GM18861 (cell line): ENCODE data around the gene TSPAN12.

Experiments
- ATAC-seq: cut with Tn5 transposase; IDR thresholded peaks from one replicate; pipeline ENCODE4 v1.9.1; 2021; ENCODE audit not compliant: unreplicated experiment

TSPAN12 gene

GRCh38 chr7:120843109-120843508 lies 14.8 kb downstream of the TSPAN12 start:
- ATAC-seq: no peak

GRCh38 chr7:120842121-120842621 lies 15.8 kb downstream of the TSPAN12 start:
- no peak for ATAC-seq

DNA sequence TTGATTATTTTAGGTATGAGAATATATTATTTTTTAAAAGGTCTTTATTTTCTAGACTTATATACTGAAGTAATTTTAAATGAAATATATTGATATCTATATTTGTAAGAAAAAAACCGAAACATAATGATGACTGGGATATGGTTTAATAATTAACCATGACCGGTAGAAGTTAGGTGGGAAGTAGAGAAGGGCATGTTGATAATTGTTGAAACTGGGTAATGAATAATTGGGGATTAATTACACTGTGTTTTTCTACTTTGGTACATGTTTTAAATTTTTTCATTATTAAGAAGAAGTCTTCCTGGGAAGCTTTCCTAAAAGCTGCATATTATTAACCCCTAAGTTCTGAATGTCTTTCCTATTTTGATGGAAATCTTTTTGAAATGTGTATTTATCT lies 16.3 kb downstream of the TSPAN12 start:
- ATAC-seq: no peak

GRCh38 chr7:120838281-120838682 lies 19.7 kb downstream of the TSPAN12 start:
- ATAC-seq: peak; percentile 30

GRCh38 chr7:120837599-120837998 lies 20.3 kb downstream of the TSPAN12 start:
- no peak for ATAC-seq

DNA sequence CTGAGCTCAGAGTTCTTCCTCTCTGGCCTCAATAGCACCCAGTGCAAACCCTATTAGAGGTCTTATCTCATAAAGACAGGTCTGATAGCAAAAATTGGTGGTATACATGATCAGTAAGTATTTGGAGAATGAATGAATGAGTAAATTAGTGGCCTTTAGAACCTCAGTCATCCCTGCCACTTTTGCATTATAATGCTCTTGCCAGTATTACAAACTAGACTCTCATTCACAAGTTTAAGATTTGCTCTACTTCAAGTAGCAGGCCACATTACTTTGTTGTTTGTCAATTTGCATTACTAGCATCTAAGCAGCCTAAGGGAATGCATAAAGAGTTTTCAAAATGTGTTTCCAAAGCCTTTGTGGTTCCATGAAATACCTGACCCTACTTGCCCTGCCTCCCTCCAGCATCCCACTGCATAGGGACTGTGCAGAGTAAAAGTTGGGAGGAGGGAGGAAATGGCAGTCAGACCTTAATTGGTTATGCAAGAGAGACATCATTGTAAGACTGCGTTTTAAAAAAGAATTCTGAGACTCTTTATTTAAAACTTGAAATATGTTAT lies 21.3 kb downstream of the TSPAN12 start:
- ATAC-seq: no peak

GRCh38 chr7:120834726-120835125 lies 23.2 kb downstream of the TSPAN12 start:
- ATAC-seq: no peak

DNA sequence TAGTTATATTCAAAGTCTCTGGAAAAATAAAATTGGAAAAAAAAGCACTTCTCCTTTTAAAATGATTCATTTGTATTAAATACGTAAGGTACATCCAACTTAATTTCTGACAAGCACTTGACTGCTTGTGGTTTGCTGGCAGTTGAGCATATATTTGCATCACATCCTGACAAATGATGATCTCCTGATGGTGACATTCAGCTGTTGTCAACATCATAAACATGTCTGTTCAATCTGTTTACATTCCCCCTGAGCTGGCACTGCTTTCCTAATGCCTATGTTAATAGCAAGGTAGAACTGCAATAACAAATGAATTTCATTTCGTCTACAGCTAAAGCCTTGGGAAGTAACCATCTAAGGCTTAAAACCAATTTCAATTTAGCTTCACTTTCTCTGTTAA lies 24.4 kb downstream of the TSPAN12 start:
- no peak for ATAC-seq

- no peak for ATAC-seq
Measured at GRCh38 chr7:120832803-120833202, 25.1 kb downstream of the TSPAN12 start.

- ATAC-seq: no peak
Measured at GRCh38 chr7:120831260-120831659, 26.7 kb downstream of the TSPAN12 start.

DNA sequence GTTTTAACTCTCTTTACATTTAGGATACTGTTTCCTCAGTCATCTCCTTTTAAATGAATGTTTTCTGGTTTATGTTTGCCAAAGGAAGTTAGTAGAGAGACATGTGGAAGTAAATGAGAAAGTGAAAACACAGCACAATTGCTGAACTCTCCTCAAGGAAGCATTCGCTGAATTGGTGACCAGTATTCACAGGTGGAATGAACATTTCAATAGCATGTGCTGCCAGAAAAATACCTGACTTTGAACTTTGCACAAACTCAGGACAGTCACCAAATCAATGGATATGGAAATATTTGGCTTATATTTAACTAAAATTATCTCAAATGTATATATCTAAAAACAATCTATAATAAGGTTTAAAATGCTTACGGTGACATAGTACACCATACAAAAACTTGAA lies 28.5 kb downstream of the TSPAN12 start:
- no peak for ATAC-seq

DNA sequence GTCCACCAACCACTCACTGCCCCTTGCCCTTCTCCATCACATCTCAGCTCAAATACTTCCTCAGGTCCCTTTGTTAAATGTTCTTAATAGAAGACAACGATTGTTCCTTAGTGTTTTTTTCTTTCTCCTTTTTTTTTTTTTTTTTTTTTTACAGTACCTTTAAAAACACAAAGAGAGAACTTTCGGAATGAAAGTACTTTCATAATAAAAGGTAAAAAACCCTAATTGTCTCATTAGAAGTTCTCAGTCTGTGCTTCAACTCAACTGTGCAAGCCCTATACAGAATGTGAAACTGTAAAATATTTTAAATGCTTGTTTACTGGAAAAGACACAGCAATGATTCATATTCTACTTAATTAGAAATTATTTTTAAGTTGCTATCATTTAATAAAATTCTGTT lies 29.4 kb downstream of the TSPAN12 start:
- no peak for ATAC-seq

DNA sequence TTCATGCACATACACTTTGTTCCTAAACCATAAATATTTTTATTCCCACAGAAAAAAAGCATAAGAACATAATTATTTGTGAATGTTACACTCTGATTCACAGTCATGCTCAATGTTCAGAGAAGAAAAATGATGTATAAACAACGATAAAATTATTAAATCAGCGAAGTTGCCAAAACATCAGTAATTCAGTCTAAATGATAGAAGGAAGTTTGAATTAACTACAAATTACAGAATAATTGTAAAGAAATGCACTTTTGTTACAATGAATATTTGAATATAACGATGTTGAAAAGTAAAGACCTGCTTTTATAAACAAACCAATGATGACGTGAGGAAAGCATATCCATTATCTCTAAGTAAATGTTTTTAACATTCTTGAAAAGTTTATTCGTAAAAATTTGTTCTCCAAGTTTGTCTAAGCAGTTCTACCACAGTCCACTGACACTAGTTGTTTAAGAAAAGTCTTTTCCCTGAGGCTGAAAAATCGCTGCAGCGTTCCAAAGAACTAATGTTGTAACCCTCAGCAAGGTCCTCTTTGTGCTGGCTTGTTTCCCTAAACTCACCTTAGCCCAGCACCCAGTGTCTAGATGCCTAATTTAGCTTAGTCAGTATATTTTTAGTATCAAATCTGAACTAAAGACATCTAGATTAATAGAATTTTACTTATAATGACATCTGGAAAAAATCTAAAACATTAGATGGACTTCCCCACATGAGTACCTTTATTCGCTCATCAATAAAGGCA lies 30.4 kb downstream of the TSPAN12 start:
- ATAC-seq: no peak

- no peak for ATAC-seq
Measured at GRCh38 chr7:120825576-120825975, 32.4 kb downstream of the TSPAN12 start.

DNA sequence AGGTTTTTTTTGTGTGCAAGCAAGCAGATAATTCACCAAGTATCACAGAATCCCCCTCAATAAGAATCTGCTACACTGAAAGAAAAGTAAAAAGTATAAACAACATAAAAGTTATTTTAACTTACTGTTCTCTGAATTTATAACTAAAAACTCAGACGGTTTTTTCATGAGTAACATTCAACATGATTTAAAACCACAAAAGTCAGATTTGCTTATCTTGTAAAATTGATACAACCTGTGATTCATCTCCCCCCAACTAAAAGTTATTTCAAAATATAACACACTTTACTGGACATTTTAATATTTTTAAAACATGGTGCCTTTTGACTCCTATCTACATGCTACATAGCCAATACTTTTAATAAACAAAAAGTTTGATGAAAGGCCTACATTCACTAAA lies 32.8 kb downstream of the TSPAN12 start:
- ATAC-seq: no peak

GRCh38 chr7:120819861-120820260 lies 38.1 kb downstream of the TSPAN12 start:
- ATAC-seq: no peak

GRCh38 chr7:120817851-120818250 lies 40.1 kb downstream of the TSPAN12 start:
- ATAC-seq: no peak

DNA sequence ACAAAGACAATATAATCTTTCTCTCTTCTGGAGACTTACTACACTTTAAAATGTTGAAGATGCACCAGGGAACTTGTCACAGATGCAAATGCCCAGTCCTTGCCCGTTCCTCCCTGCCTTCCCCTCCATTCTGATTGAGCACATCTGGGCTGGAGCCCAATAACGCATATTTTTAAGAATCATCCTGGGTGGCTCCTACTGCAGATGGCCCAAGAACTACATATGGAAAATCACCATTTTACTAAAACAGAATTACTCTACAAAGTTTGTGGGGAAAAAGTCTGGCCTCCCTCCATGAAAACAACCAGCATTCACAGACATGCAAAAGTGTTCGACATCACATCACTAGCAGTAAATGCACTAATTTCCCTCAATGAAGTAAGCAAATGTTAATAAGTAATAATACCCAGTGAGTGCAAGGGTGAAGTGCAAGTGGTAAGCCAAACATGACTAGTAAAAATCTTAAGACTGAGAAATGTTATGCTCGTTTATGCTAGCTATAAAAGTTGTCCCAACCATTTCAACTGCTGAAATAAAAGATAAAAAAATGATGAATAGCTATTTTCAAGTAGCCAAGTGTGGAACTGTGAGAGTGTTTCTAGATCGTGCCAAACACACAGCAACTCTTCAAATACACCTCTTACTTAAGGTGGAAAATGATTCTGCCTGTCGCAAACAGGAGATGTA lies 43.5 kb downstream of the TSPAN12 start:
- ATAC-seq: no peak

DNA sequence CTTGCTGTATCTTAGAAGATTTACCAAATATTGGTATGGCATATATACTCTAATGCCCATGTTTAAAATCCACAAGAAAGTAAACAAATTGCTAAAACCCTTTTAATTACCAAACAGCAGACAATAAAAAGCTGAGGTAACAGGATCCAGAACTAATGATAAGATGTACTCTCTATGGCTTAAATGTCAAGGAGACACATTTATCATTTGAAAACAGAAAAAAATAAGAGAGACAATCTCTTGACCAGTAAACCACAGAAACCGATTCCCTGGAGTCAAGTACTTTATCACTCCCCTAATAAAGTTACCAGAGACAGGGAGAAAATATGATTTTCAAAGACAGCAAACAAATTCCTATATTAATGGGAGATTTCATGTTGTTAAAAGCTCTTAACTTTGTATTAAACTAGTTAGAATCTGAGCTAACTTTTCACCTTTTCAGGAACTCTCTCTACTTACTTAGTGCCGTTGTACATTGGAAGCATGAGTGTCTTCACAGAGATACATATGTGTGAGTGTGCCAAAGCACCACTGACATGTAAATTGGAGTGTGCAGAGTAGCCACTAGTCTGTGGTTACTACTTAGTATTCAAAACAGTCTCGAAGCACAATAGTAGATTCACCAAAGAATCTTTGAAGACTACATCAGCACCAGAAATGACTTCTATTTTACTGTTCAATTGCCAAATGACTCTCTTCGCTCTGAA lies 44.2 kb downstream of the TSPAN12 start:
- no peak for ATAC-seq

DNA sequence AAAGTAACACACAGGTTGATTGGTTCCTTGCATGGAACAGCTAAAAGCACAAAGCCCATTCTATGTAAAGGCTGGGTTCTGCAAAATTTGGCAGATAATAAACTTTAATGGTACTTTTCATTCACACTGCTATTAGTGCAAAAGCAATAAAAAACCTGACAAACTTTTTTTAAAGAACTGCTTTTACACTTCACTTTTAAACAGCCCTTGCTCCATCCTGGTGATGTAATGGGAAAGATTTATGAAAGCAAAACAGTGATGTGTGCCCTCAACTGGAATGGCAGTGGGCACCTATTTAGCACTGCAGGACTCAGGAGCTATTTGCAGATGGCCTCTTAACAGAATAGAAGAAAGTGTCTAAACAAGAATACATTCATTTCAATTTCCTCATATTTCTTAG lies 44.9 kb downstream of the TSPAN12 start:
- no peak for ATAC-seq

DNA sequence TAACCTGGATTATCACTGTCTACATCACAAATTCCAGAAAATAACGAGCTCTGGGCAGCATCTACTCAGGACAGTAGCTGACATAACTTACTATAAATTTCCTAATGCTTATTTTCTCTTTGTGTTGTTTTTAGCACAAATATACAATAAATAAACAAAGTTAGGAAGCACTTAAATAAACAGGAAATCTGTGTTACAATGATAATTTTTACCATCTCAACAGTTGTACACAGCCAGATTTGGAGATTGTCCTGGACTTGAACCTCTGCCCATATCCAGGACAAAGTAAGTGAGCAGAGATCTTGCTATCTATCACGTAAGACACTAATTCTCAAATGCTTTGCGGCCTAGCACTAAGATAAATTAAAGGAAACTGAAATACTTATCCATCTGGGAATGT lies 48.7 kb downstream of the TSPAN12 start:
- no peak for ATAC-seq

- ATAC-seq: no peak
Measured at GRCh38 chr7:120807390-120807789, 50.6 kb downstream of the TSPAN12 start.
